Panc1 (cell line): ENCODE results near the gene CSNK1E. TPM values are rescaled to one million over a fixed set of nuclear protein-coding genes. Genes with fewer than 3 reads are reported as not detected.

Source experiments
- ATAC-seq: fragments of 200-7000 bp; cut with Tn5 transposase; 2 replicates; pipeline ENCODE4 v1.9.1; 2020; ENCODE audit warnings: mild to moderate bottlenecking, moderate library complexity
- BruUV-seq: library from RNA; stranded (reverse); fragments of 400-500 nt; replicated peaks from 2 replicates; lab custom pipeline; 2021; lab: Mats Ljungman, UMichigan
- CTCF ChIA-PET: fragments of 300-600 bp; sonication (Branson Sonifier 250); formaldehyde crosslinking; loops from one replicate; lab custom pipeline; 2022; ENCODE audit warnings: antibody characterized with exemption; lab: Charles Lee
- POLR2A ChIA-PET: fragments of 300-600 bp; sonication (Branson Sonifier 250); formaldehyde crosslinking; loops from one replicate; lab custom pipeline; 2022; ENCODE audit warnings: antibody characterized with exemption; lab: Charles Lee
- DNase-seq: peaks from one replicate; pipeline ENCODE4 v3.0.0-alpha.2; 2010; ENCODE audit warnings: low read depth, low spot score
- H3K27ac ChIP-seq: 2 replicates; pipeline ENCODE4 v1.5.1; 2011; ENCODE audit warnings: mild to moderate bottlenecking, low read length, inconsistent platforms
- H3K27me3 ChIP-seq: fragments of 200-500 bp; sonication (Bioruptor generic); 2 replicates; pipeline ENCODE4 v1.6.0; 2014; ENCODE audit warnings: low read length, inconsistent platforms; ENCODE audit not compliant: control insufficient read depth, insufficient read depth
- H3K36me3 ChIP-seq: fragments of 200-500 bp; sonication (Bioruptor generic); 2 replicates; pipeline ENCODE4 v1.5.1; 2014; ENCODE audit warnings: inconsistent platforms, mild to moderate bottlenecking, low read length, moderate library complexity; ENCODE audit not compliant: control insufficient read depth, insufficient read depth
- H3K4me1 ChIP-seq: 2 replicates; pipeline ENCODE4 v1.5.1; 2011; ENCODE audit warnings: inconsistent platforms, mild to moderate bottlenecking, low read length, moderate library complexity; ENCODE audit not compliant: control insufficient read depth, insufficient read depth
- H3K4me3 ChIP-seq, 2 experiments: 2 replicates each; pipeline ENCODE4 v1.5.1; 2011 to 2012; ENCODE audit warnings: low read depth in 2 of 2, low read length in 2 of 2, mild to moderate bottlenecking in 2 of 2, inconsistent platforms in 1 of 2, moderate library complexity in 1 of 2
- H3K9me3 ChIP-seq: fragments of 200-500 bp; sonication (Bioruptor generic); 2 replicates; pipeline ENCODE4 v1.5.1; 2014; ENCODE audit warnings: low read depth, mild to moderate bottlenecking, inconsistent platforms, low read length, moderate library complexity; ENCODE audit not compliant: control insufficient read depth, insufficient read depth
- CTCF ChIP-seq: fragments of 450-650 bp; IDR thresholded peaks from 2 replicates; pipeline ENCODE4 v1.5.1; 2017; ENCODE audit warnings: mild to moderate bottlenecking
- POLR2AphosphoS5 ChIP-seq: IDR thresholded peaks from 2 replicates; pipeline ENCODE4 v1.6.1; 2012; ENCODE audit warnings: mild to moderate bottlenecking, low read depth, low read length, moderate library complexity
- REST ChIP-seq, 2 experiments: IDR thresholded peaks; 2 replicates each; pipeline ENCODE4 v1.6.1; 2011 to 2012; ENCODE audit warnings: low read depth in 2 of 2, control low read depth in 1 of 2, low read length in 1 of 2, mild to moderate bottlenecking in 1 of 2, moderate library complexity in 1 of 2; ENCODE audit not compliant: insufficient read depth in 1 of 2
- SIN3A ChIP-seq: IDR thresholded peaks from 2 replicates; pipeline ENCODE4 v1.6.1; 2012; ENCODE audit warnings: low read depth, mild to moderate bottlenecking, low read length, moderate library complexity, borderline replicate concordance; ENCODE audit not compliant: insufficient read depth
- TCF7L2 ChIP-seq: IDR thresholded peaks from 2 replicates; pipeline ENCODE4 v1.6.1; 2011; ENCODE audit warnings: mild to moderate bottlenecking, low read depth, low read length, inconsistent platforms
- in situ Hi-C: cut with HindIII; loops from 2 replicates; pipeline ENCODE4 v1.10.0; 2016; ENCODE audit warnings: low sequenced_read_pairs, low pct_unique_long_range_greater_than_20kb
- intact Hi-C: fragments of 100-400 bp; cut with micrococcal nuclease; formaldehyde crosslinking; loops from one replicate; pipeline ENCODE4 v1.10.0; 2022; ENCODE audit not compliant: unreplicated experiment
- total RNA-seq: library from RNA; stranded (reverse); gene quantifications from one replicate; pipeline ENCODE4 v1.2.1, GENCODE V29; 2021; ENCODE audit not compliant: unreplicated experiment

The CSNK1E gene
- total RNA-seq, 1 experiment from 2014 or later, result 115 TPM

DNA sequence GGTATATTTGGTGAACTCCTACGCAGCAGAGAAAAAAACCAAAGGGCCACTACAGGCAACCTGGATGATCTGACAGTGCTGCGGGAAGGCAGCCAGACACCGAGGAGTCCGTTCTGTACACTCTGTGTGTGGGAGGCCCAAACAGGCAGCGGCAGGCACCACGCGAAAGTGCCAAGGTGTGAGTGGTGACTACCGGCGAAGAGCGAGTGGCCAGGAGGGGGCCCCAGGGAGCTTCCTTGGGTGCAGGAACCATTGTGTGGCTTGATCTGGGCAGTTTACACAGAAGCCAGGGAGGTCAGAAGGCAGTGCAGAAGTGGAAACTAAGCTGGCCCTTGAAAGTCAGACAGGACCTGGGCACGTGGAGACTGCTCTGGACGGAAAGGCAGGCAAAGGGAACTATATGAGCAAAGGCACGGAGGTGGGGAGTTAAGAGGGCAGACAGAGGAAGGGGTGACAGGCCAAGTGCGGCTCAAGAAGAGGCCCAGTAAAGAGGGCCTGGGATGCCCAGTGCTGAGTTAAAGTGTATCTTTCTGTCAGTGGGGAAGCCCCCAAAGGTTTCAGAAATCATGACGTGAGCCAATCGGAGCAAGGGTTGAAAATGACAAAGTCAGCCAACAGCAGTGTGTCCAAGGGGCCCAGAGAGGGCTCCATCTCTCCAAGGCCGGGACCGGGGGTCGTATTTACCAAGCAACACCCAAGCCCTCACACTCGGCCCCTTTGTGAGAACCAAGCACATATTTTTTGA, 55.0 kb downstream of the CSNK1E start:
- intact Hi-C loops (no loop called here), in situ Hi-C loops (no loop called here)
- peak; percentile 71 for ATAC-seq
- ChIA-PET POLR2A (no interaction called here), CTCF (no interaction called here)
- TF ChIP-seq REST (IDR thresholded peaks at IDR 0.05; ENCODE audit: insufficient read depth in 1 of 2, low read depth in 2 of 2, low read length in 1 of 2), result no peak
- no TSS peak for BruUV-seq
- Histone ChIP-seq H3K27me3 (no peaks in the 10 kb centered on the region), H3K36me3 (no peaks in the 10 kb centered on the region), H3K4me1 (0 out of 2 replicates have a peak, but pooled peaks cover 3% of the 10 kb centered on the region), H3K9me3 (no peaks in the 10 kb centered on the region), H3K4me3 (no peak overlapping the region), H3K27ac (no peak overlapping the region)
- no peak for DNase-seq

DNA sequence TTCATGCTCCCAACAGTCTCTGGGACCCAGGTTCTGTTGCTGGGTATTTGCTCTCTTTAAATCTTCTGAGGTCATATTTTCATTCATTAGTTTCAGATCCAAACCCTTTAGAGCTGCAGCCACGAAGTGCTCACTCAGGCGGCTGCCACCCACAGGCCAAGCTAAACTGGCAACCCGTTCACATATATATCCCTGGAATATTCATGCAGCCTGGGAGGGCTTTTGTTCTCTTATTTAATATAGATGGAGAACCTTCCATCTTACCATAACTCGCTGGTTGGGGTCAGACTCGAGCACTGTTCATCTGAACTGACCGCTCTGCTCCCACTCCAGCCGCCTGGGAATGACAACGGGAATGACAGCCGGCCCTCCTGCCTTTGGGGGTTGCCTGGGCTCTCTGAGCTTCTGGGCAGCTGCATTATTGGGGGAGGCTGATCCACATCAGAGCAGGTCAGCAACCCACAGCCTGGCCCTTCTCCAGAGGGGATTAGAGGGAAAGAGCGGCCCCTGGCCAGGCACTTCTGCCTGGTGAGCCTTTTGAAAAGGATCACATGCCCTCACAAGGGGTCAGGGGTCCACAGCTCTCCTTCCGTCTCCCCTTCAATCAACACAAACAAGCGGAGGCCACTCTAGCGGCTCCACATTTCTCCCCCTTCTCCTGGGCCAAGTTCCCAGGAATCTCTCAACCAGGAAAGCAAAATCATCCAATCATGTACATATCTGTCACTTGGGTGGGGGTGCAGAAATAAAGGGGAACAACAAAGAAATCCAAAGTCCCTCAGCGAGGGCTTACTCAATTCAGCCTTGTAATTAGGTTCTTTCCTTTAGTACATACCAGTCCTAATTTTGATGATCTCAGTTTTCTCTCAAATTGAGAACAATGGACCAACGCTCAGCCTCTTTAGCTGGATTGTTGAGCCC, 56.2 kb downstream of the CSNK1E start:
- Histone ChIP-seq H3K9me3 (no peaks in the 10 kb centered on the region), H3K36me3 (no peaks in the 10 kb centered on the region), H3K4me1 (0 out of 2 replicates have a peak, but pooled peaks cover 3% of the 10 kb centered on the region), H3K27me3 (no peaks in the 10 kb centered on the region), H3K27ac (no peak overlapping the region), H3K4me3 (no peak overlapping the region)
- intact Hi-C loops, result no loop called here
- ChIA-PET POLR2A (interaction anchor here (0.5 kb wide), 1 partner anchor 375 kb away, joined by 4 read pairs; no protein-coding TSS in a partner anchor), CTCF (interaction anchor here (1.1 kb wide), 1 partner anchor 11 kb away, joined by 3 read pairs; no protein-coding TSS in a partner anchor)
- ATAC-seq (no peak), DNase-seq (no peak)
- BruUV-seq, result no TSS peak
- TF ChIP-seq TCF7L2 (no peak), CTCF (no peak), POLR2AphosphoS5 (no peak), SIN3A (no peak), REST (IDR thresholded peaks at IDR 0.05; ENCODE audit: insufficient read depth in 1 of 2, low read depth in 2 of 2, low read length in 1 of 2) (no peak)
- in situ Hi-C loops, result no loop called here
